Smooth muscle cell of trachea (primary cell): ENCODE results near the gene AP3B1. TPM values are rescaled to one million over a fixed set of nuclear protein-coding genes. Genes with fewer than 3 reads are reported as not detected.

Experiments used
- total RNA-seq: library from RNA; depleted of rRNA; stranded (reverse); fragments of >200 nt; gene quantifications from 2 replicates; pipeline ENCODE4 v1.2.1, GENCODE V29; 2014

AP3B1 gene
- 55.6 and 78.1 TPM in 2 replicates for total RNA-seq

GRCh38 chr5:78294248-78295034 is at the start of gene AP3B1:
Gene AP3B1, minus strand, starts transcription at chr5:78294698. Its CDS starts 119 bp downstream, at chr5:78294579.

Other genes starting within 250 kb of the AP3B1 start
- gene SCAMP1, start 65.9 kb upstream of the AP3B1 start, total RNA-seq = 52.6 and 69.5 TPM in 2 replicates